Gastrocnemius medialis (tissue), 4 donors: ENCODE data around the gene SPINK8. TPM values are rescaled to one million over a fixed set of nuclear protein-coding genes. Genes with fewer than 3 reads are reported as not detected.

ENCODE experiments used
- ATAC-seq, 2 donors: fragments of 150-250 bp; one replicate each; pipeline ENCODE4 v1.9.1; 2016
- DNase-seq, 2 donors: peaks; one replicate each; pipeline ENCODE4 v3.0.0-alpha.2; 2019
- H3K27ac ChIP-seq, 4 donors: fragments of 200-600 bp; sonication (generic); 1 replicate in 1 of 4; 2 replicates in 3 of 4; pipeline ENCODE4 v1.5.1; 2016 to 2018; ENCODE audit warnings: mild to moderate bottlenecking in 2 of 4, moderate library complexity in 1 of 4
- H3K27me3 ChIP-seq, 3 donors: fragments of 200-600 bp; sonication (generic) in 2 of 3; 1 replicate in 1 of 3; 2 replicates in 2 of 3; pipeline versions ENCODE4 v1.5.1 to v1.6.0; 2016 to 2019; ENCODE audit warnings: mild to moderate bottlenecking in 1 of 3, moderate library complexity in 1 of 3
- H3K36me3 ChIP-seq, 2 donors: fragments of 200-600 bp; sonication (generic) in 1 of 2; one replicate each; pipeline ENCODE4 v1.5.1; 2017 to 2018
- H3K4me1 ChIP-seq, 2 donors: fragments of 200-600 bp; sonication (generic) in 1 of 2; one replicate each; pipeline ENCODE4 v1.5.1; 2016 to 2017; ENCODE audit warnings: mild to moderate bottlenecking in 2 of 2
- H3K4me3 ChIP-seq, 4 donors: fragments of 200-600 bp; sonication (generic) in 3 of 4; 1 replicate in 1 of 4; 2 replicates in 3 of 4; pipeline ENCODE4 v1.5.1; 2016 to 2019; ENCODE audit warnings: mild to moderate bottlenecking in 2 of 4
- H3K9me3 ChIP-seq, 3 donors: fragments of 200-600 bp; sonication (generic) in 2 of 3; 1 replicate in 1 of 3; 2 replicates in 2 of 3; pipeline ENCODE4 v1.5.1; 2016 to 2019
- CTCF ChIP-seq, 5 experiments: fragments of 450-650 bp in 3 of 5; fragments of 200-600 bp in 2 of 5; sonication (generic) in 2 of 5; IDR thresholded peaks in 4 of 5; conservative IDR thresholded peaks in 1 of 5; 1 replicate in 4 of 5; 2 replicates in 1 of 5; pipeline ENCODE4 v1.5.1; 2016 to 2019; ENCODE audit warnings: antibody characterized with exemption in 5 of 5, mild to moderate bottlenecking in 3 of 5, moderate library complexity in 3 of 5
- POLR2A ChIP-seq, 2 donors: fragments of 450-650 bp; IDR thresholded peaks; one replicate each; pipeline ENCODE4 v1.6.1; 2017; ENCODE audit warnings: antibody characterized with exemption in 2 of 2, mild to moderate bottlenecking in 2 of 2, moderate library complexity in 2 of 2
- in situ Hi-C, 4 donors: fragments of 200-750 bp; cut with MboI; loops; one replicate each; pipeline versions ENCODE4 v1.15.0 to v1.8.0; 2017; ENCODE audit warnings: low sequenced_read_pairs in 4 of 4
- intact Hi-C: fragments of 100-400 bp; cut with DNase I; formaldehyde crosslinking; loops from one replicate; pipeline ENCODE4 v1.15.1; 2023; ENCODE audit warnings: low total_unique reads
- total RNA-seq, 4 donors: library from RNA; depleted of rRNA; stranded (reverse); fragments of >200 nt; gene quantifications; one replicate each; pipeline versions ENCODE4 v1.1.0 to v1.2.3, GENCODE V29; 2016

Gene SPINK8
- total RNA-seq, 4 donors from 2014 or later: not detected

- Histone ChIP-seq H3K27ac (no peak overlapping the region), H3K4me1 (no peaks in the 10 kb centered on the region), H3K9me3 (no peaks in the 10 kb centered on the region), H3K36me3 (no peaks in the 10 kb centered on the region), H3K27me3 (peaks cover 0 to 2% (median 0%) of the 10 kb centered on the region in 3 donors), H3K4me3 (peak overlapping the region in 1 of 4 donors; percentile 16)
- ATAC-seq (no peak), DNase-seq (no peak)
- in situ Hi-C loops (loop anchor here in 1 of 4 donors (25.0 kb wide), 1 partner anchor 1650 kb away; no protein-coding TSS in a partner anchor), intact Hi-C loops (no loop called here)
- no peak for TF ChIP-seq POLR2A (IDR thresholded peaks at IDR 0.05)
- no peak for TF ChIP-seq CTCF (IDR thresholded peaks at IDR 0.05 in 4 of 5, conservative IDR thresholded peaks at IDR 0.05 in 1 of 5)
These were observed 28.5 kb upstream of the SPINK8 start for GRCh38 chr3:48361928-48362327.

GRCh38 chr3:48356419-48356818 is 23.0 kb upstream of the SPINK8 start:
- H3K4me1 ChIP-seq: no peaks in the 10 kb centered on the region
- DNase-seq (no peak), ATAC-seq (no peak)
- no peaks in the 10 kb centered on the region for H3K9me3 ChIP-seq
- no peak overlapping the region for H3K27ac ChIP-seq
- H3K4me3 ChIP-seq: no peak overlapping the region
- H3K36me3 ChIP-seq: no peaks in the 10 kb centered on the region
- in situ Hi-C loops (loop anchor here in 1 of 4 donors (25.0 kb wide), 1 partner anchor 1656 kb away; no protein-coding TSS in a partner anchor), intact Hi-C loops (no loop called here)
- peaks cover 0 to 2% (median 0%) of the 10 kb centered on the region in 3 donors for H3K27me3 ChIP-seq
- no peak for TF ChIP-seq POLR2A (IDR thresholded peaks at IDR 0.05)
- no peak for TF ChIP-seq CTCF (IDR thresholded peaks at IDR 0.05 in 4 of 5, conservative IDR thresholded peaks at IDR 0.05 in 1 of 5)

GRCh38 chr3:48353987-48354386 is 20.5 kb upstream of the SPINK8 start:
- no peak for DNase-seq
- H3K9me3 ChIP-seq: no peaks in the 10 kb centered on the region
- H3K27me3 ChIP-seq: peaks cover 0 to 2% (median 0%) of the 10 kb centered on the region in 3 donors
- ATAC-seq: no peak
- in situ Hi-C loops (loop anchor here in 1 of 4 donors (25.0 kb wide), 1 partner anchor 1658 kb away; no protein-coding TSS in a partner anchor), intact Hi-C loops (no loop called here)
- no peaks in the 10 kb centered on the region for H3K36me3 ChIP-seq
- H3K4me3 ChIP-seq: no peak overlapping the region
- H3K27ac ChIP-seq: no peak overlapping the region
- H3K4me1 ChIP-seq: no peaks in the 10 kb centered on the region
- TF ChIP-seq CTCF (IDR thresholded peaks at IDR 0.05 in 4 of 5, conservative IDR thresholded peaks at IDR 0.05 in 1 of 5): no peak
- TF ChIP-seq POLR2A (IDR thresholded peaks at IDR 0.05): no peak

- no peak overlapping the region for H3K27ac ChIP-seq
- no peaks in the 10 kb centered on the region for H3K9me3 ChIP-seq
- no peak overlapping the region for H3K4me3 ChIP-seq
- in situ Hi-C loops (loop anchor here in 1 of 4 donors (25.0 kb wide), 1 partner anchor 1660 kb away; no protein-coding TSS in a partner anchor), intact Hi-C loops (no loop called here)
- TF ChIP-seq POLR2A (IDR thresholded peaks at IDR 0.05) (no peak), CTCF (IDR thresholded peaks at IDR 0.05 in 4 of 5, conservative IDR thresholded peaks at IDR 0.05 in 1 of 5) (no peak)
- DNase-seq (no peak), ATAC-seq (no peak)
- no peaks in the 10 kb centered on the region for H3K36me3 ChIP-seq
- no peaks in the 10 kb centered on the region for H3K4me1 ChIP-seq
- no peaks in the 10 kb centered on the region for H3K27me3 ChIP-seq
These were observed 19.1 kb upstream of the SPINK8 start for GRCh38 chr3:48352546-48352945.

- TF ChIP-seq CTCF (IDR thresholded peaks at IDR 0.05 in 4 of 5, conservative IDR thresholded peaks at IDR 0.05 in 1 of 5) (no peak), POLR2A (IDR thresholded peaks at IDR 0.05) (no peak)
- in situ Hi-C loops: no loop called here
- intact Hi-C loops: no loop called here
- Histone ChIP-seq H3K36me3 (no peaks in the 10 kb centered on the region), H3K4me1 (no peaks in the 10 kb centered on the region), H3K27me3 (no peaks in the 10 kb centered on the region), H3K4me3 (no peak overlapping the region), H3K9me3 (no peaks in the 10 kb centered on the region), H3K27ac (no peak overlapping the region)
- no peak for DNase-seq
- no peak for ATAC-seq
These were observed 14.0 kb upstream of the SPINK8 start for GRCh38 chr3:48347500-48347899.
